A549 (cell line): Measurements from ENCODE around the gene INPP1. TPM values are rescaled to one million over a fixed set of nuclear protein-coding genes. Genes with fewer than 3 reads are reported as not detected.
"Not testable (repeated sequence)": the region's sequence is repeated elsewhere in the genome, so short reads cannot be mapped to it uniquely, and the experiment has no call there.

Experiments used
- ATAC-seq, 2 experiments: fragments of 200-7000 bp in 1 of 2; fragments of >200 bp in 1 of 2; cut with Nextera tagmentation in 1 of 2; cut with Tn5 transposase in 1 of 2; 3 replicates each; pipeline versions ENCODE4 v1.8.0 to v1.9.1; 2018 to 2020; ENCODE audit warnings: mild to moderate bottlenecking in 1 of 2, moderate library complexity in 1 of 2
- CTCF ChIA-PET: fragments of 300-600 bp; sonication (Branson Sonifier 250); formaldehyde crosslinking; extraction: SDS; loops from one replicate; lab custom pipeline; 2021; ENCODE audit warnings: antibody characterized with exemption, inconsistent platforms; lab: Yijun Ruan, JAX
- POLR2A ChIA-PET: fragments of 350-600 bp; formaldehyde crosslinking; extraction: SDS; loops from one replicate; lab custom pipeline; 2021; ENCODE audit warnings: antibody characterized with exemption, inconsistent platforms; lab: Yijun Ruan, JAX
- DNase-seq, 2 experiments: peaks; one replicate each; pipeline versions ENCODE4 v3.0.0 to v3.0.0-alpha.2; 2011 to 2016; ENCODE audit warnings: low read depth in 1 of 2, low spot score in 1 of 2
- FAIRE-seq: peaks from 2 replicates; lab custom pipeline; 2011; peaks lifted over from hg19 to GRCh38; lab: Jason Lieb, UNC
- H3K27ac ChIP-seq, 2 experiments: fragments of >200 bp; sonication (Bioruptor Twin); formaldehyde crosslinking; 3 replicates each; pipeline ENCODE4 v1.5.1; 2016 to 2017
- H3K4me1 ChIP-seq: fragments of >200 bp; sonication (Bioruptor Twin); formaldehyde crosslinking; 3 replicates; pipeline ENCODE4 v1.6.1; 2016
- H3K4me2 ChIP-seq: fragments of >200 bp; sonication (Bioruptor Twin); formaldehyde crosslinking; 3 replicates; pipeline ENCODE4 v1.6.1; 2016
- H3K4me3 ChIP-seq: fragments of >200 bp; sonication (Bioruptor Twin); formaldehyde crosslinking; 3 replicates; pipeline ENCODE4 v1.5.1; 2016
- H3K9me3 ChIP-seq: fragments of >200 bp; sonication (Bioruptor Twin); formaldehyde crosslinking; 3 replicates; pipeline ENCODE4 v1.6.1; 2016
- BCL3 ChIP-seq: fragments of >200 bp; sonication (Bioruptor Twin); formaldehyde crosslinking; IDR thresholded peaks from 3 replicates; pipeline ENCODE4 v1.6.1; 2016
- EHF ChIP-seq: fragments of 250-450 bp; sonication (Bioruptor Pico); IDR thresholded peaks from 2 replicates; pipeline ENCODE4 v1.5.0; 2020; ENCODE audit warnings: mild to moderate bottlenecking
- EP300 ChIP-seq, 2 experiments: fragments of >200 bp; sonication (Bioruptor Twin); formaldehyde crosslinking; IDR thresholded peaks; 2 replicates in 1 of 2; 3 replicates in 1 of 2; pipeline ENCODE4 v1.6.1; 2016 to 2017
- FOSB ChIP-seq: fragments of 250-450 bp; sonication (Bioruptor Pico); IDR thresholded peaks from 2 replicates; pipeline ENCODE4 v1.5.0; 2020; ENCODE audit warnings: mild to moderate bottlenecking, moderate library complexity
- HOXA7 ChIP-seq: fragments of 250-450 bp; sonication (Bioruptor Pico); IDR thresholded peaks from 2 replicates; pipeline ENCODE4 v1.5.0; 2020; ENCODE audit warnings: mild to moderate bottlenecking, moderate library complexity
- MAFK ChIP-seq: fragments of 450-650 bp; IDR thresholded peaks from 2 replicates; pipeline ENCODE4 v1.6.1; 2014; ENCODE audit not compliant: partially characterized antibody
- MYC ChIP-seq: IDR thresholded peaks from 2 replicates; pipeline ENCODE4 v1.6.1; 2012; ENCODE audit warnings: mild to moderate bottlenecking, inconsistent platforms, low read length, improper control_type of control experiment, borderline replicate concordance
- NFE2L2 ChIP-seq: fragments of 150-350 bp; conservative IDR thresholded peaks from 2 replicates; pipeline ENCODE4 v1.6.1; 2014; ENCODE audit warnings: low read length
- NPAS2 ChIP-seq: fragments of 250-450 bp; sonication (Bioruptor Pico); IDR thresholded peaks from 2 replicates; pipeline ENCODE4 v1.8.0; 2022; ENCODE audit warnings: mild to moderate bottlenecking, moderate library complexity, borderline replicate concordance
- PHF8 ChIP-seq: fragments of 200-600 bp; sonication (generic); IDR thresholded peaks from 2 replicates; pipeline ENCODE4 v1.6.1; 2016; ENCODE audit warnings: low read depth, mild to moderate bottlenecking, antibody characterized with exemption, moderate library complexity, borderline replicate concordance
- RARB ChIP-seq: fragments of 250-450 bp; sonication (Bioruptor Pico); IDR thresholded peaks from 2 replicates; pipeline ENCODE4 v1.8.0; 2021; ENCODE audit warnings: mild to moderate bottlenecking, moderate library complexity
- RCOR1 ChIP-seq: fragments of 150-350 bp; IDR thresholded peaks from 2 replicates; pipeline ENCODE4 v1.6.1; 2014; ENCODE audit warnings: antibody characterized with exemption, low read length, low read depth
- REST ChIP-seq: fragments of 200-600 bp; sonication (generic); IDR thresholded peaks from 2 replicates; pipeline ENCODE4 v1.6.1; 2016; ENCODE audit warnings: antibody characterized with exemption, mild to moderate bottlenecking, moderate library complexity
- RFX5 ChIP-seq: fragments of 450-650 bp; IDR thresholded peaks from 2 replicates; pipeline ENCODE4 v1.7.1; 2014; ENCODE audit warnings: antibody characterized with exemption, mild to moderate bottlenecking, moderate library complexity
- SMC3 ChIP-seq: fragments of >200 bp; sonication (Bioruptor Twin); formaldehyde crosslinking; IDR thresholded peaks from 3 replicates; pipeline ENCODE4 v1.6.1; 2018; ENCODE audit warnings: inconsistent platforms
- TP53 ChIP-seq: fragments of 250-450 bp; sonication (Bioruptor Pico); IDR thresholded peaks from 2 replicates; pipeline ENCODE4 v1.5.0; 2021; ENCODE audit warnings: mild to moderate bottlenecking, moderate library complexity
- USF2 ChIP-seq: fragments of 450-650 bp; IDR thresholded peaks from 2 replicates; pipeline ENCODE4 v1.6.1; 2014; ENCODE audit warnings: antibody characterized with exemption
- ZC3H11A ChIP-seq: fragments of 450-650 bp; IDR thresholded peaks from 2 replicates; pipeline ENCODE4 v1.6.1; 2014; ENCODE audit warnings: antibody characterized with exemption, mild to moderate bottlenecking
- ZFP36 ChIP-seq: fragments of 450-650 bp; IDR thresholded peaks from 2 replicates; pipeline ENCODE4 v1.6.1; 2014; ENCODE audit warnings: borderline replicate concordance; ENCODE audit not compliant: partially characterized antibody
- WGBS: methylation state at CpG from one replicate; pipeline ENCODE4 v1.1.6; 2017; ENCODE audit errors: missing lambda C conversion rate; 5-methylcytosine and 5-hydroxymethylcytosine counted together
- polyA plus RNA-seq, 4 experiments: library from polyadenylated mRNA; depleted of rRNA in 3 of 4; stranded (reverse); fragments of >200 nt; fragmentation: RNase III in 1 of 4; extraction: RNeasy Plus Mini Kit Qiagen cat#74134 plus additional on column Dnase treatment in 1 of 4; gene quantifications; 2 replicates in 3 of 4; 3 replicates in 1 of 4; pipeline ENCODE4 v1.2.3, GENCODE V29; 2011 to 2017

Gene INPP1
- polyA plus RNA-seq, 2 of the 4 experiments (the other 2 are of a cell fraction), result 12.8 to 18.4 TPM

GRCh38 chr2:190308031-190308430 is 35.4 kb upstream of the INPP1 start:
- Histone ChIP-seq H3K4me3 (no peak overlapping the region), H3K4me2 (no peak overlapping the region), H3K4me1 (0 out of 3 replicates have a peak, but pooled peaks cover 3% of the 10 kb centered on the region), H3K27ac (no peak overlapping the region), H3K9me3 (no peaks in the 10 kb centered on the region)
- no peak for FAIRE-seq
- WGBS, result 90% methylated on average over 1 of the region's 1 CpG
- CTCF ChIA-PET, result interaction anchor here (2.0 kb wide), 1 partner anchor 12 kb away, joined by 7 read pairs; the partner anchor contains the start of gene HIBCH
- TF ChIP-seq EHF, result no peak
- POLR2A ChIA-PET, result no interaction called here
- no peak for DNase-seq
- no peak for ATAC-seq

GRCh38 chr2:190311893-190312634 is 31.3 kb upstream of the INPP1 start:
- Histone ChIP-seq H3K4me2 (no peak overlapping the region), H3K9me3 (no peaks in the 10 kb centered on the region), H3K27ac (no peak overlapping the region), H3K4me3 (no peak overlapping the region), H3K4me1 (0 out of 3 replicates have a peak, but pooled peaks cover 3% of the 10 kb centered on the region)
- ChIA-PET CTCF (interaction anchor here (0.6 to 2.7 kb wide), 5 partner anchors 29 to 548 kb away, joined by 3 to 7 read pairs (median 5); no protein-coding TSS in a partner anchor), POLR2A (no interaction called here)
- 91% methylated on average over 7 of the region's 7 CpGs for WGBS
- ATAC-seq (no peak), FAIRE-seq (no peak), DNase-seq (no peak)
- TF ChIP-seq EP300 (IDR thresholded peaks at IDR 0.05) (no peak), MAFK (no peak), NPAS2 (CRISPR knock-in tag) (no peak), FOSB (CRISPR knock-in tag) (no peak), RARB (CRISPR knock-in tag) (no peak), ZFP36 (no peak), REST (no peak), TP53 (CRISPR knock-in tag) (no peak)

GRCh38 chr2:190312635-190313025 is 30.8 kb upstream of the INPP1 start:
- POLR2A ChIA-PET, H3K4me3 ChIP-seq, H3K4me2 ChIP-seq, H3K27ac ChIP-seq, FAIRE-seq, H3K9me3 ChIP-seq, DNase-seq, H3K4me1 ChIP-seq, ATAC-seq: not testable (repeated sequence)
- CTCF ChIA-PET, result interaction anchor here (1.0 to 2.5 kb wide), 4 partner anchors 15 to 549 kb away, joined by 3 to 6 read pairs (median 4); no protein-coding TSS in a partner anchor
- WGBS, result 77% methylated on average over 5 of the region's 5 CpGs

GRCh38 chr2:190313880-190314279 is 29.5 kb upstream of the INPP1 start:
- Histone ChIP-seq H3K4me1 (peaks cover 9% of the 10 kb centered on the region; the same call in 1 of the 3 replicates), H3K27ac (no peak overlapping the region), H3K4me3 (no peak overlapping the region), H3K9me3 (no peaks in the 10 kb centered on the region), H3K4me2 (no peak overlapping the region)
- ChIA-PET CTCF (interaction anchor here (0.8 to 2.5 kb wide), 6 partner anchors 14 to 365 kb away, joined by 3 to 6 read pairs (median 4); no protein-coding TSS in a partner anchor), POLR2A (no interaction called here)
- DNase-seq, result no peak
- FAIRE-seq, result no peak
- no peak for ATAC-seq
- WGBS, result 79% methylated on average over 1 of the region's 1 CpG
- TF ChIP-seq NFE2L2 (no peak), BCL3 (no peak), SMC3 (no peak), RFX5 (no peak), FOSB (CRISPR knock-in tag) (no peak), HOXA7 (no peak), PHF8 (no peak), RCOR1 (no peak), ZC3H11A (no peak), USF2 (no peak), REST (no peak), MYC (no peak)
